Upper lobe of right lung (tissue), 1 donor: ENCODE measurements around the gene ARL14EPL. TPM values are rescaled to one million over a fixed set of nuclear protein-coding genes. Genes with fewer than 3 reads are reported as not detected.
"Not testable (repeated sequence)": the region's sequence is repeated elsewhere in the genome, so short reads cannot be mapped to it uniquely, and the experiment has no call there.

Experiments used
- ATAC-seq: fragments of 200-7000 bp; cut with Tn5 transposase; one replicate; pipeline ENCODE4 v1.9.1; 2020; ENCODE audit warnings: mild to moderate bottlenecking, moderate library complexity
- DNase-seq: peaks from one replicate; pipeline ENCODE4 v3.0.0-alpha.2; 2020
- H3K27ac ChIP-seq: fragments of 200-600 bp; one replicate; pipeline ENCODE4 v1.8.0; 2022
- H3K27me3 ChIP-seq: fragments of 200-600 bp; one replicate; pipeline ENCODE4 v1.8.0; 2022; ENCODE audit warnings: mild to moderate bottlenecking
- H3K36me3 ChIP-seq: fragments of 200-600 bp; one replicate; pipeline ENCODE4 v1.8.0; 2022
- H3K4me1 ChIP-seq: fragments of 200-600 bp; one replicate; pipeline ENCODE4 v1.8.0; 2022
- H3K4me3 ChIP-seq: fragments of 200-600 bp; one replicate; pipeline ENCODE4 v1.8.0; 2022; ENCODE audit warnings: mild to moderate bottlenecking
- H3K9me3 ChIP-seq: fragments of 200-600 bp; one replicate; pipeline ENCODE4 v1.8.0; 2022
- intact Hi-C: fragments of 100-400 bp; cut with DNase I; formaldehyde crosslinking; loops from one replicate; pipeline ENCODE4 v1.11.0; 2022
- total RNA-seq: library from RNA; stranded (reverse); fragmentation: NEBNext Ultra II Directional; extraction: Animal tissue kit (Norgen Biotek cat#: 25700); gene quantifications from one replicate; pipeline ENCODE4 v1.2.1, GENCODE V29; 2021
- TF ChIP-seq, protein P1 (sequence below): fragments of 200-600 bp; IDR thresholded peaks from one replicate; pipeline ENCODE4 v1.8.0; 2022; ENCODE audit warnings: antibody characterized with exemption
- donor health status: DM: no; HTN: yes; CAD: no; lungs with severe emphysema.

The ARL14EPL gene
- total RNA-seq, 1 donor from 2014 or later, result not detected

DNA sequence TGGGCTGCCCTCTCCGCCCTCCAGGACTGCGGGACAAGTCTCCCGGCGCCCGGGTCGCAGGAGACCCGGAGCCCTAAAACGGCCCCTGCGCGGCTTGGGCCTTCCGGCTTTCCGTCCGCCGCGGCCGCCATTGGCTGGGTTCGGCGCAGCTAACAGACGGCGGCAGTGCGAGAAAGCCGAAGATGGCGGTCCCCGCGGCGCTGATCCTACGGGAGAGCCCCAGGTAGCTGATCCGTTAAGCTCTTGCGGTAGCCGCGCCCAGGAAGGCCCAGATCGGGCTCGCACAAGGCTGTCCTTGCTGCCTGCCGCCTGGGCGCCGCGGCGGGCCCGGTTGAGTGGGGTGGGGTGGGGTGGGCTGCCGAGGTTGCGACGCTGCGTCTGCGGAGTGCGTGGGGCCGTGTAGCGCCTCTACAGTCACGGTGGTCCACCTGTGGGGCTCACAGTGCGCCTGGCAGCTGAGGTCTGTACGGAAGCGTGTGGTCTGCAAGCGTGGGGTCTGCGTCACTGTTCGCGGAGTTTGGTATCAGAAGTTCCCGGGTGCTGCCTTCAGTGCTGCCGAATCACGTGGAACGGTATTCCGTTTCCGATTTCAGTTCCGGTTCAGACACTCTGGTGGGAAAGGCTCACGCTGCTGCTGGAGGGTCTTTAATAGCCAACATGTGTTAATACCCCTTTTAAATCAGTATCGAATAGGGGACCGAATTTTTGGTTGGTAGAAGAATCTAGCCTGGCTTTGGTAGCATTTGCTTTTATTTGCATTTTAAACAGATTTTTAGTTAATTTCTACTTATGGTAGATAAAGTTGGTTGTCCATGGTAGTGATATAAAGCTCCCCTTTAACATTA is 52.8 kb downstream of the ARL14EPL start, which contains the start of gene COMMD10:
COMMD10 (plus strand) TSS at position 155 of the 845 bp plus-strand sequence.
- H3K4me3 ChIP-seq, result peak within 1 kb of the TSS; percentile 75
- H3K9me3 ChIP-seq, result no peaks in the 10 kb centered on the region
- DNase-seq, result peak; percentile 89
- ATAC-seq, result peak; percentile 94
- peaks cover 13% of the 10 kb centered on the region for H3K4me1 ChIP-seq
- H3K27me3 ChIP-seq, result no peaks in the 10 kb centered on the region
- peaks cover 11% of the 10 kb centered on the region for H3K36me3 ChIP-seq
- peak within 1 kb of the TSS; percentile 92 for H3K27ac ChIP-seq
- TF ChIP-seq, protein P1, sequence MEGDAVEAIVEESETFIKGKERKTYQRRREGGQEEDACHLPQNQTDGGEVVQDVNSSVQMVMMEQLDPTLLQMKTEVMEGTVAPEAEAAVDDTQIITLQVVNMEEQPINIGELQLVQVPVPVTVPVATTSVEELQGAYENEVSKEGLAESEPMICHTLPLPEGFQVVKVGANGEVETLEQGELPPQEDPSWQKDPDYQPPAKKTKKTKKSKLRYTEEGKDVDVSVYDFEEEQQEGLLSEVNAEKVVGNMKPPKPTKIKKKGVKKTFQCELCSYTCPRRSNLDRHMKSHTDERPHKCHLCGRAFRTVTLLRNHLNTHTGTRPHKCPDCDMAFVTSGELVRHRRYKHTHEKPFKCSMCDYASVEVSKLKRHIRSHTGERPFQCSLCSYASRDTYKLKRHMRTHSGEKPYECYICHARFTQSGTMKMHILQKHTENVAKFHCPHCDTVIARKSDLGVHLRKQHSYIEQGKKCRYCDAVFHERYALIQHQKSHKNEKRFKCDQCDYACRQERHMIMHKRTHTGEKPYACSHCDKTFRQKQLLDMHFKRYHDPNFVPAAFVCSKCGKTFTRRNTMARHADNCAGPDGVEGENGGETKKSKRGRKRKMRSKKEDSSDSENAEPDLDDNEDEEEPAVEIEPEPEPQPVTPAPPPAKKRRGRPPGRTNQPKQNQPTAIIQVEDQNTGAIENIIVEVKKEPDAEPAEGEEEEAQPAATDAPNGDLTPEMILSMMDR, result no peak
- intact Hi-C loops, result no loop called here

DNA sequence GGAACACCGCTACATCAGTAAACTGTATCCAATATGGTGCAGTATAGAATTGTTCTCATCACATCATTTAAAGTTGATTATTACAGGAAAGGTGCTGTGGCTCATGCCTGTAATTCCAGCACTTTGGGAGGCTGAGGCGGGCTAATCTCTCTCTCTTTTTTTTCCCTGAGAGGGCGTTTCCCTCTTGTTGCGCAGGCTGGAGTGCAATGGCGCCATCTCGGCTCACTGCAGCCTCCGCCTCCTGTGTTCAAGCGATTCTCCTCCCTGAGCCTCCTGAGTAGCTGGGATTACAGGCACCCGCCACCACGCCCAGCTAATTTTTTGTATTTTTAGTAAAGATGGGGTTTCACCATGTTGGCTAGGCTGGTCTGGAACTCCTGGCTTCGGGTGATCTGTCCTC is 54.0 kb downstream of the ARL14EPL start:
- intact Hi-C loops, H3K9me3 ChIP-seq, H3K27ac ChIP-seq, H3K4me3 ChIP-seq, ATAC-seq, DNase-seq, H3K27me3 ChIP-seq: not testable (repeated sequence)
- peaks cover 15% of the 10 kb centered on the region for H3K36me3 ChIP-seq
- peaks cover 13% of the 10 kb centered on the region for H3K4me1 ChIP-seq

DNA sequence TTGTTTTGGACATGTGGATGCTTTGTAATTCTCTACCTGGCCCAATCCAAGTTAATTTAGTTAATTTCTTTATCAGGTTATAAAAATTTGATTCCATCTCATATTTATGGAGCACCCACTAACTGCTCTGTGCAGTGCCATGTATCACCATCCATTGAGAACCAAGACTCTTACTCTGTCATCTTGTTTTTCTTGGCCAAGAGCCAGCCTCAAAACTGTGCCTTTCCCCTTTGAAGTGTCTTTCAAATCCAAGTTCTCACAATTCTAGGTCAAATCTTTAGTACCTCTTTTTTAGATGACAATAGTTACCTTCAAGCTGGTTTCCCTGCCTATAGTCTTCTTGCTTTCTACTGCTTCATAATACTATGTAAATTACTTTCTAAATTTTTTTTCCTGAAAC is 55.8 kb downstream of the ARL14EPL start:
- TF ChIP-seq, protein P1, result no peak
- Histone ChIP-seq H3K4me1 (peaks cover 13% of the 10 kb centered on the region), H3K9me3 (no peaks in the 10 kb centered on the region), H3K36me3 (peaks cover 30% of the 10 kb centered on the region), H3K4me3 (no peak overlapping the region), H3K27me3 (no peaks in the 10 kb centered on the region), H3K27ac (no peak overlapping the region)
- intact Hi-C loops, result no loop called here
- ATAC-seq (no peak), DNase-seq (no peak)

DNA sequence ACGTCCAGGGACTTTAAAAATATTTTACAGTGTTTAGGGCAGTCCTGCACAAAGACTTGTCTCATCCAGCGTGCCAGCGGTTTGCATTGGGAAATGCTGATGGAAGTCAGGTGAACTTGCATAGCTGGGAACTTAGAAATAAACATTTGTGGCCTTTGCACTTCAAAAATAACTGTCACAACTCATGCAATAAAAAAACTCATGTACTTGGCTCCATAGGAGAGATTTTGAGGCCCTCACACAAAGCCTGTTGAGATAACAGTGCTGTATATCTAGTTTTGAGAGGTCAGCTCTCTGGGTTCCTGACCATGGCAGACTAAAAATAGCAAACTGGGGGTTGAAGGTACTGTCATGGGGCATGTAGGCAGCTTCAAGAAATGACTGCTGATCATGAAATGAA is 58.0 kb downstream of the ARL14EPL start:
- DNase-seq (no peak), ATAC-seq (no peak)
- Histone ChIP-seq H3K27me3 (no peaks in the 10 kb centered on the region), H3K27ac (no peak overlapping the region), H3K4me1 (peaks cover 5% of the 10 kb centered on the region), H3K4me3 (no peak overlapping the region), H3K36me3 (peaks cover 53% of the 10 kb centered on the region), H3K9me3 (no peaks in the 10 kb centered on the region)
- TF ChIP-seq, protein P1, result no peak
- intact Hi-C loops, result no loop called here

DNA sequence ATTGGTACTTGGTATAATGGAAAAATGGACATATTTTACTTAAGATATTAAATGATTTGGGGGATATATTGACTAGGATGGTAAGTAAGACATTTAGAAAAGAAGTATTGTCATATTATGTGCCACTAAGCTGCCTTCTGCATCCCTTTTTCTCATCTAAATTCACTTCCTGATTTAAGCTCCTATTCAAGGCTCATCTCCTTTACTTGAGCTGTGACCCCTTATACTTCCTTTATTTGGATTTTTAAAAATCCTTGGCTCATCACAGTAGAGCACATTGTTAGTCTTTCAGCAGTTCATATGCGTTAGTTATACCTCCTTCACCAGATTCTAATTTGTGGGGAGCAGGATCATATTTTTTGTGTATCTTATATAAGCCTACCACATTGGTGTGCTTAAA is 59.1 kb downstream of the ARL14EPL start:
- no peak overlapping the region for H3K27ac ChIP-seq
- no peak overlapping the region for H3K4me3 ChIP-seq
- no peaks in the 10 kb centered on the region for H3K9me3 ChIP-seq
- peaks cover 62% of the 10 kb centered on the region for H3K36me3 ChIP-seq
- TF ChIP-seq, protein P1, result no peak
- ATAC-seq (no peak), DNase-seq (no peak)
- H3K27me3 ChIP-seq, result no peaks in the 10 kb centered on the region
- H3K4me1 ChIP-seq, result no peaks in the 10 kb centered on the region
- intact Hi-C loops, result no loop called here

DNA sequence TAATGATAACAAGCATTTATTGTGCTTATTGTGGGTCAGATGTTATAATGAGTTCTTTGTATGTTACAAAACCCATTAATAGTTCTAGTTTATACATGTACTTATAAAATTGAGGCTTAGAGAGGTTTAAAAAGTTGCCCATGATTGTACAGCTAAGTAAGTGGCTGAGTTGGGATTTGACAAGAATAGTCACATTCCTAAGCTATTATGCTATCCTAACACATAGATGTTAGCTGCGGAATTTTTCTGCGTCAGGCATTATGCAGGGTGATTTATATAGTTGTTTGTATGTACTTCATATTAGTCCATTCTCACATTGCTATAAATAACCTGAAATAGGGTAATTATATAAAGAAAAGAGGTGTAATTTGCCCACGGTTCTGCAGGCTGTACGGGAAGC is 65.0 kb downstream of the ARL14EPL start:
- Histone ChIP-seq H3K9me3 (no peaks in the 10 kb centered on the region), H3K4me1 (no peaks in the 10 kb centered on the region), H3K36me3 (peaks cover 54% of the 10 kb centered on the region), H3K27me3 (no peaks in the 10 kb centered on the region), H3K4me3 (no peak overlapping the region), H3K27ac (no peak overlapping the region)
- TF ChIP-seq, protein P1, result no peak
- intact Hi-C loops, result no loop called here
- ATAC-seq (no peak), DNase-seq (no peak)
